ENCODE results near the gene WSB2.

DNA sequence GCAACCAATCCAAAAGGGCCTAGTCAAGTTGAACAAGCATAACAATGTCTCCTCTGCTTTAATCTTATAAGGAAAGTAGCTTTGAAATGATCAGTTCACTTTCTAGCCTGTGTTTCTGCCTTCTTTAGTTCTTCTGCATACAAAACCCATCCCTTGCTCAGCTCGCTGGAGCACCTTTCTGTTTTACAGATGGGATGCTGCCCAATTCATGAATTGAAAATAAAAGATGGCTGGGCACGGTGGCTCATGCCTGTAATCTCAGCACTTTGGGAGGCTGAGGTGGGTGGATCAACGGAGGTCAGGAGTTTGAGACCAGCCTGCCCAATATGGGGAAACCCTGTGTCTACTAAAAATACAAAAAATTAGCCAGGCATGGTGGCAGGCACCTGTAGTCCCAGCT, 49.0 kb downstream of the WSB2 start:
- no peak for TF ChIP-seq CTCF (IDR thresholded peaks at IDR 0.05)
- TF ChIP-seq POLR2A (IDR thresholded peaks at IDR 0.05), result no peak

Data from uterus (tissue), 2 donors.